GM08714 (cell line): ENCODE measurements around the gene IFI44.

Experiments
- H3K4me3 ChIP-seq: fragments of 200-500 bp; sonication (Bioruptor generic); 2 replicates; pipeline ENCODE4 v1.5.1; 2014; ENCODE audit warnings: mild to moderate bottlenecking, low read length, inconsistent platforms
- ZNF274 ChIP-seq: IDR thresholded peaks from 2 replicates; pipeline ENCODE4 v1.6.1; 2012; ENCODE audit warnings: mild to moderate bottlenecking, low read depth, low read length

IFI44 gene

DNA sequence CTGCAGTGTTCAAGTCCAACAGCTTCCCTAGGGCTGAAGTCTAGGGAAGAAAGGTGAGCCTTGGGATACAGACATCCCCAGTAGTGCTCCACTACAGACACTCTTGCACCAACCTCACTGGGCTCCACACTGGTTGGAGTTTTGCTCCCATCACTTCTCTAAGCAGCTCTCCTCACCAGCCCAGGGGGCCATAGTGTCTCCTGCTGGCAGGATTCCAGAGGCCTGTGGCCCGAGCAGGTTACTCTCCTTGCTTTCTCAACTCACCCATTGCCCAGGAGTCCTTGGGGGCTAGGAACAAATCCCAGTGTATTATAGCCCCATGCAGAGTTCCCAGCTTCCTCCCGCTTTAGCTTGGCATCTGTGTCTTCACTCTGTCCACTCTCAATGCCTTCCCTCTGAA lies 52.8 kb downstream of the IFI44 start:
- H3K4me3 ChIP-seq = no peak overlapping the region
- TF ChIP-seq ZNF274 = no peak

- no peak overlapping the region for H3K4me3 ChIP-seq
- no peak for TF ChIP-seq ZNF274
These were observed 54.2 kb downstream of the IFI44 start for GRCh38 chr1:78703806-78704205.

- no peak for TF ChIP-seq ZNF274
- H3K4me3 ChIP-seq = no peak overlapping the region
These were observed 62.9 kb downstream of the IFI44 start for GRCh38 chr1:78712467-78713051.

- no peak for TF ChIP-seq ZNF274
- H3K4me3 ChIP-seq = no peak overlapping the region
These were observed 63.7 kb downstream of the IFI44 start for GRCh38 chr1:78713297-78713696.
